ENCODE results near the gene SORCS2. TPM values are rescaled to one million over a fixed set of nuclear protein-coding genes. Genes with fewer than 3 reads are reported as not detected.

Gene SORCS2
- total RNA-seq, 2 donors from 2014 or later, result 1.5 to 1.7 TPM

DNA sequence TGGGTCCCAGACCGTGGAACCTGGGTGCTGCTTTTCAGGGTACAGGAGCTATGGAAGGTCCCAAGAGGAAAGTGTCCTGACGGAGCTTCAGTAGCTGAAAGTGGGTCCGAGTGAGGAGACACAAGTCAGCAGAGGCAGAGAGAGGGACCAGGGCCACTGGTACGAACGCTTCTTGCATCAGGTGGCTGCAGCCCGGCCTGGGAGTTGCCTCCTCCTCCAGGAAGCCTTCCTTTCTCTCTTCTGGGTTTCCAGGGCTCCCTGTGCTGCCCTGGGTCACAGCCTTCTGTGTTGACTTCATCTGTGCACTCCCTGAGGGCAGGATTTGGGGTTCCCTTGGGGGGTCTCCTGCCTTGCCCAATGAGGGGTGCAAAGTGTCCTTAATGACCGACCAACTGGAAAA is 94.5 kb downstream of the SORCS2 start:
- H3K36me3 ChIP-seq, result no peaks in the 10 kb centered on the region
- TF ChIP-seq, protein P1, sequence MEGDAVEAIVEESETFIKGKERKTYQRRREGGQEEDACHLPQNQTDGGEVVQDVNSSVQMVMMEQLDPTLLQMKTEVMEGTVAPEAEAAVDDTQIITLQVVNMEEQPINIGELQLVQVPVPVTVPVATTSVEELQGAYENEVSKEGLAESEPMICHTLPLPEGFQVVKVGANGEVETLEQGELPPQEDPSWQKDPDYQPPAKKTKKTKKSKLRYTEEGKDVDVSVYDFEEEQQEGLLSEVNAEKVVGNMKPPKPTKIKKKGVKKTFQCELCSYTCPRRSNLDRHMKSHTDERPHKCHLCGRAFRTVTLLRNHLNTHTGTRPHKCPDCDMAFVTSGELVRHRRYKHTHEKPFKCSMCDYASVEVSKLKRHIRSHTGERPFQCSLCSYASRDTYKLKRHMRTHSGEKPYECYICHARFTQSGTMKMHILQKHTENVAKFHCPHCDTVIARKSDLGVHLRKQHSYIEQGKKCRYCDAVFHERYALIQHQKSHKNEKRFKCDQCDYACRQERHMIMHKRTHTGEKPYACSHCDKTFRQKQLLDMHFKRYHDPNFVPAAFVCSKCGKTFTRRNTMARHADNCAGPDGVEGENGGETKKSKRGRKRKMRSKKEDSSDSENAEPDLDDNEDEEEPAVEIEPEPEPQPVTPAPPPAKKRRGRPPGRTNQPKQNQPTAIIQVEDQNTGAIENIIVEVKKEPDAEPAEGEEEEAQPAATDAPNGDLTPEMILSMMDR (IDR thresholded peaks at IDR 0.05), result no peak
- no peak overlapping the region for H3K27ac ChIP-seq
- H3K9me3 ChIP-seq, result no peaks in the 10 kb centered on the region
- H3K4me3 ChIP-seq, result no peak overlapping the region
- no peaks in the 10 kb centered on the region for H3K27me3 ChIP-seq
- no peak for DNase-seq (ENCODE audit: low spot score)
- H3K4me1 ChIP-seq, result peaks cover 0 to 8% of the 10 kb centered on the region in 2 donors

DNA sequence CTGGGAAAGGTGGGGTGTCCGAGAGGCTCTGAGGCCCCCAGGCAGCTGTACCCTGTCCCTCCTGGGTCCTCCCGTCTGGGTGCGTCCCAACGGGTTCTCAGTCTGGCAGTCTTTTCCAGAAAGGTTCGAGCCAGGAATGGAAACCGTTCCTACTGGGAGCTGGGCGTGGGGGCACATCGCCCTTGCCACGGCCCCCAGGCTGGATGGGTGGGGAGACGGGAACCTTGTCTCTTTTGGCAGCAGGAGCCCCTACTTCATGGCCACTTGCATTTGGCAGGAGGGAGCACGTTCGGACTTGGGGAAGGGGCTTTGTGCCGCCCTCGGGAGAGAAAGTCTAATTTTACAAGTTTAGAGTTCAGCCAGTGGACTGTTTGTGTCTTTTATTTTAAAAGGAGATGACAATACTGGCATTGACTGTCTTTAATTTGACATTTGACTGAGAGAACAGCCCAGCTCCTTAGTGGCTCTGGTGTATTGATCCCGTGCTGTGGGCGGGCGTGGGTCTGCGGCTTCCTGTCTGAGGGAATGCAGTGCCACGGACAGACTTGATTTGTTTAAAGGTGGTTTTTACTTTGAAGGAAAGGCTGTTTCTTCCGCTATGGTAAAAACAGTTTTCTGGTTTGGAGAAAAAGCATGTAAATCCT is 95.1 kb downstream of the SORCS2 start:
- TF ChIP-seq, protein P1 (IDR thresholded peaks at IDR 0.05), result no peak
- peaks cover 0 to 11% of the 10 kb centered on the region in 2 donors for H3K4me1 ChIP-seq
- H3K9me3 ChIP-seq, result no peaks in the 10 kb centered on the region
- no peak overlapping the region for H3K27ac ChIP-seq
- no peaks in the 10 kb centered on the region for H3K36me3 ChIP-seq
- DNase-seq (ENCODE audit: low spot score), result no peak
- no peak overlapping the region for H3K4me3 ChIP-seq
- H3K27me3 ChIP-seq, result no peaks in the 10 kb centered on the region

GRCh38 chr4:7287918-7288280 is 95.6 kb downstream of the SORCS2 start:
- no peak for DNase-seq (ENCODE audit: low spot score)
- no peak overlapping the region for H3K27ac ChIP-seq
- no peaks in the 10 kb centered on the region for H3K36me3 ChIP-seq
- H3K9me3 ChIP-seq, result no peaks in the 10 kb centered on the region
- no peaks in the 10 kb centered on the region for H3K27me3 ChIP-seq
- TF ChIP-seq, protein P1 (IDR thresholded peaks at IDR 0.05), result no peak
- H3K4me3 ChIP-seq, result no peak overlapping the region
- peaks cover 0 to 11% of the 10 kb centered on the region in 2 donors for H3K4me1 ChIP-seq

DNA sequence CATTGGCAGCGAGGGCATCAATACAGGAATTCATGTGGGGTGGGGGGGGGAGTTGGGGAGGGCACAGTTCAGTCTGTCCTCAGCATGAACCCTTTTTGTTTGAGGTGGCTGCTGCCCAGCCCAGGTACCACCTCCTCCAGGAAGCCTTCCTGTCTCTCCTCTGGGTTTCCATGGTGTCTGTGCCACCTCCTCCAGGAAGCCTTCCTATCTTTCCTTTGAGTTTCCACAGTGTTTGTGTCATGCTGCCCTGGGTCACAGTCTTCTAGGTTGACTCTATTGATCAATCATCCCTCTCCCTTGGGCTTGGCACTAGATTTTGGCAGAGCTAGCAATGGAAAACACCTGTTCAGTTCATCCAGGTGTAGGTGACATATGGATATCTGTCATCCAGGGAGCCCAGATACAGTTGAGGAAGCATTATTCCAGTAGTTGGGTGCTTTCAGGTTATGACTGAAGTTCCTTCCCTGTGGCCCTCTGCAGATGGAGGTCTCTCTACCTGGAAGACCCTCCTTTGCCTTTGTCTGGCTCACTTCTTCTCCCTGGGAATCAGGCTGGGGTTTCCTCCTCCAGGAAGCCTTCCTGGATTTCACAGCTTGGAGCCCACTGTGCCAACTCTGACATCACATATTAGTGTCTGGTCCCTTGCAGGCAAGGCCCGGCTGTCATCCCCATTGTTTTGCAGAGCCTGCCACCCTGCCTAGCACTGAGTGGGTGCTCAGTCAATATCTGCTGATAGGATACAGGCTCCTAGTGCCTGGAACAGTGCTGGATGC is 96.6 kb downstream of the SORCS2 start:
- no peaks in the 10 kb centered on the region for H3K9me3 ChIP-seq
- H3K27ac ChIP-seq, result no peak overlapping the region
- TF ChIP-seq, protein P1 (IDR thresholded peaks at IDR 0.05), result no peak
- no peak overlapping the region for H3K4me3 ChIP-seq
- DNase-seq (ENCODE audit: low spot score), result no peak
- H3K36me3 ChIP-seq, result no peaks in the 10 kb centered on the region
- H3K4me1 ChIP-seq, result peaks cover 0 to 11% of the 10 kb centered on the region in 2 donors
- H3K27me3 ChIP-seq, result no peaks in the 10 kb centered on the region

- DNase-seq (ENCODE audit: low spot score), result no peak
- H3K4me3 ChIP-seq, result no peak overlapping the region
- H3K27ac ChIP-seq, result no peak overlapping the region
- H3K36me3 ChIP-seq, result no peaks in the 10 kb centered on the region
- TF ChIP-seq, protein P1 (IDR thresholded peaks at IDR 0.05), result no peak
- H3K4me1 ChIP-seq, result peaks cover 0 to 11% of the 10 kb centered on the region in 2 donors
- no peaks in the 10 kb centered on the region for H3K27me3 ChIP-seq
- no peaks in the 10 kb centered on the region for H3K9me3 ChIP-seq
These were observed 97.3 kb downstream of the SORCS2 start for GRCh38 chr4:7289589-7289988.
